ENCODE measurements around the gene KIAA1328. TPM values are rescaled to one million over a fixed set of nuclear protein-coding genes. Genes with fewer than 3 reads are reported as not detected.

KIAA1328 gene
- total and polyA plus RNA-seq, 2 donors (not counting 3 experiments of a cell fraction or from before 2014, with no cell fraction given): 2.7 to 6.5 TPM

- no peak overlapping the region for H3K9ac ChIP-seq (replicated peaks; ENCODE audit: extremely low read depth, insufficient read depth, low read length)
- no peak overlapping the region for H2AFZ ChIP-seq (ENCODE audit: low read depth, low read length)
- H3K27me3 ChIP-seq (ENCODE audit: control insufficient read depth in 2 of 2, insufficient read depth in 2 of 2, low read length in 2 of 2): peaks cover 11 to 25% of the 10 kb centered on the region in 2 experiments
- dilution Hi-C loops (cut with MboI; ENCODE audit: extremely low pct_ligation_motif_present, low sequenced_read_pairs): no loop called here
- H3K27ac ChIP-seq (ENCODE audit: insufficient read depth, low read depth, low read length): no peak overlapping the region
- ChIA-PET CTCF (no interaction called here), POLR2A (no interaction called here)
- FAIRE-seq (no peak), DNase-seq (ENCODE audit: low read depth, low spot score) (no peak)
- no peak overlapping the region for H3K4me3 ChIP-seq (replicated peaks in 1 of 3; ENCODE audit: insufficient read depth in 1 of 3, low read depth in 1 of 3, low read length in 3 of 3)
- H4K20me1 ChIP-seq (replicated peaks; ENCODE audit: control insufficient read depth, extremely low read depth, insufficient read depth, low read length): no peaks in the 10 kb centered on the region
- intact Hi-C loops (cut with micrococcal nuclease): no loop called here
- no peaks in the 10 kb centered on the region for H3K36me3 ChIP-seq (ENCODE audit: control insufficient read depth in 2 of 2, extremely low read depth in 1 of 2, insufficient read depth in 2 of 2, low read length in 2 of 2)
- no peak overlapping the region for H3K4me2 ChIP-seq (ENCODE audit: insufficient read depth, low read length)
- no peaks in the 10 kb centered on the region for H3K9me3 ChIP-seq (replicated peaks; ENCODE audit: control insufficient read depth, insufficient read depth, low read length)
- no peaks in the 10 kb centered on the region for H3K79me2 ChIP-seq (ENCODE audit: control insufficient read depth, insufficient read depth, low read length)
- no TSS peak for BruUV-seq (replicated peaks)
- no peaks in the 10 kb centered on the region for H3K9me1 ChIP-seq (replicated peaks; ENCODE audit: control insufficient read depth, extremely low read depth, insufficient read depth, low read length)
- TF ChIP-seq POLR2AphosphoS5 (IDR thresholded peaks at IDR 0.05; ENCODE audit: insufficient read depth, low read depth, low read length): no peak
- TF ChIP-seq MAX (IDR thresholded peaks at IDR 0.05; ENCODE audit: insufficient read depth, insufficient read length): no peak
- no peak for TF ChIP-seq GATA2 (IDR thresholded peaks at IDR 0.05; ENCODE audit: insufficient read depth, insufficient read length, low read depth, low read length)
- no peak for TF ChIP-seq EZH2 (IDR thresholded peaks at IDR 0.05; ENCODE audit: borderline replicate concordance, low read depth, low read length, severe bottlenecking)
- no peak for TF ChIP-seq MYC (IDR thresholded peaks at IDR 0.05; ENCODE audit: low read depth, low read length)
- TF ChIP-seq FOS (IDR thresholded peaks at IDR 0.05; ENCODE audit: borderline replicate concordance, insufficient read depth, low read length): no peak
- TF ChIP-seq CTCF (IDR thresholded peaks at IDR 0.05; ENCODE audit: extremely low read depth in 1 of 2, insufficient read depth in 1 of 2, low read depth in 1 of 2, low read length in 2 of 2): no peak
- no peak for TF ChIP-seq POLR2A (IDR thresholded peaks at IDR 0.05; ENCODE audit: low read depth, low read length)
- TF ChIP-seq JUN (IDR thresholded peaks at IDR 0.05; ENCODE audit: borderline replicate concordance, insufficient read depth, insufficient read length, low read depth): no peak
- no peaks in the 10 kb centered on the region for H3K4me1 ChIP-seq (ENCODE audit: control insufficient read depth, extremely low read depth, insufficient read depth, low read length)
Observed at GRCh38 chr18:37243741-37244140, 414.8 kb downstream of the KIAA1328 start.
